Endothelial cell (in vitro differentiated cells): ENCODE results near the gene NOTCH3. TPM values are rescaled to one million over a fixed set of nuclear protein-coding genes. Genes with fewer than 3 reads are reported as not detected.
A peak's percentile ranks its signal among the peaks of the same experiment; 100 is the strongest.

Experiments used
- DNase-seq: peaks from one replicate; pipeline ENCODE4 v3.0.0; 2021; ENCODE audit warnings: low spot score
- H3K27ac Mint-ChIP-seq: one replicate; pipeline ENCODE4 v1.8.0; 2021; ENCODE audit warnings: mixed read lengths, inconsistent platforms; ENCODE audit not compliant: unreplicated experiment
- H3K27me3 Mint-ChIP-seq: one replicate; pipeline ENCODE4 v1.8.0; 2021; ENCODE audit warnings: mild to moderate bottlenecking, moderate library complexity, mixed read lengths, inconsistent platforms; ENCODE audit not compliant: unreplicated experiment
- H3K36me3 Mint-ChIP-seq: one replicate; pipeline ENCODE4 v1.8.0; 2021; ENCODE audit warnings: mild to moderate bottlenecking, low read depth, mixed read lengths, inconsistent platforms; ENCODE audit not compliant: unreplicated experiment
- H3K4me1 Mint-ChIP-seq: one replicate; pipeline ENCODE4 v1.8.0; 2021; ENCODE audit warnings: mild to moderate bottlenecking, mixed read lengths, inconsistent platforms; ENCODE audit not compliant: unreplicated experiment
- H3K4me3 Mint-ChIP-seq: one replicate; pipeline ENCODE4 v1.8.0; 2021; ENCODE audit warnings: mild to moderate bottlenecking, mixed read lengths, inconsistent platforms; ENCODE audit not compliant: unreplicated experiment
- H3K9me3 Mint-ChIP-seq: one replicate; pipeline ENCODE4 v1.8.0; 2021; ENCODE audit warnings: mixed read lengths, inconsistent platforms; ENCODE audit not compliant: unreplicated experiment
- total RNA-seq: library from RNA; stranded (reverse); fragmentation: NEBNext Ultra II Directional; extraction: Animal tissue kit (Norgen Biotek cat#: 25700); gene quantifications from one replicate; pipeline ENCODE4 v1.2.1, GENCODE V29; 2021; ENCODE audit not compliant: unreplicated experiment
- TF ChIP-seq, protein P1 (sequence below): fragments of 200-600 bp; sonication (generic); IDR thresholded peaks from one replicate; pipeline ENCODE4 v1.5.0; 2021; ENCODE audit warnings: antibody characterized with exemption; ENCODE audit not compliant: unreplicated experiment

NOTCH3 gene
- total RNA-seq, 1 donor from 2014 or later: 96.8 TPM

DNA sequence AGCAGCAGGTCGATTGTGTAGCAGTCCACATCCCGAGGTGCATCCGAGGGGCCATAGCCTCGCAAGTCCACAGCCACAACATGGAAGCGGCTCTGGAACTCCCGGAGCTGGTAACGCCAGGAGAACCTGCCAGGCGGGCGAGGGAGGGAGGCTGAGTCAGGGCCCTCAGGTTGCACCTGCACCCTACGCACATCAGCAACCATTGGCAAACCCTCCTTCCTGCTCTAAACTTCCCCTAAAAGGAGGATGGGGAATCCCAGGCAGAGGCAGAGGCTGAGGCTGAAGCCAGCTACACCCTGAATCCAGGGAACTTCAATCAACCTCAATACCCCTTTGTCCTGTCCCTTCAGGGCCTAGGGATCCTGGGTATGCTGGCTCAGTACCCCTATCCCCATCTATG is 30.5 kb upstream of the NOTCH3 start:
- DNase-seq: no peak
- no peaks in the 10 kb centered on the region for H3K9me3 Mint-ChIP-seq
- H3K27ac Mint-ChIP-seq: no peak overlapping the region
- TF ChIP-seq, protein P1, sequence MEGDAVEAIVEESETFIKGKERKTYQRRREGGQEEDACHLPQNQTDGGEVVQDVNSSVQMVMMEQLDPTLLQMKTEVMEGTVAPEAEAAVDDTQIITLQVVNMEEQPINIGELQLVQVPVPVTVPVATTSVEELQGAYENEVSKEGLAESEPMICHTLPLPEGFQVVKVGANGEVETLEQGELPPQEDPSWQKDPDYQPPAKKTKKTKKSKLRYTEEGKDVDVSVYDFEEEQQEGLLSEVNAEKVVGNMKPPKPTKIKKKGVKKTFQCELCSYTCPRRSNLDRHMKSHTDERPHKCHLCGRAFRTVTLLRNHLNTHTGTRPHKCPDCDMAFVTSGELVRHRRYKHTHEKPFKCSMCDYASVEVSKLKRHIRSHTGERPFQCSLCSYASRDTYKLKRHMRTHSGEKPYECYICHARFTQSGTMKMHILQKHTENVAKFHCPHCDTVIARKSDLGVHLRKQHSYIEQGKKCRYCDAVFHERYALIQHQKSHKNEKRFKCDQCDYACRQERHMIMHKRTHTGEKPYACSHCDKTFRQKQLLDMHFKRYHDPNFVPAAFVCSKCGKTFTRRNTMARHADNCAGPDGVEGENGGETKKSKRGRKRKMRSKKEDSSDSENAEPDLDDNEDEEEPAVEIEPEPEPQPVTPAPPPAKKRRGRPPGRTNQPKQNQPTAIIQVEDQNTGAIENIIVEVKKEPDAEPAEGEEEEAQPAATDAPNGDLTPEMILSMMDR: no peak
- H3K27me3 Mint-ChIP-seq: peaks cover 28% of the 10 kb centered on the region
- H3K4me1 Mint-ChIP-seq: peaks cover 3% of the 10 kb centered on the region
- H3K4me3 Mint-ChIP-seq: no peak overlapping the region
- peaks cover 12% of the 10 kb centered on the region for H3K36me3 Mint-ChIP-seq

- peaks cover 8% of the 10 kb centered on the region for H3K36me3 Mint-ChIP-seq
- peaks cover 12% of the 10 kb centered on the region for H3K4me1 Mint-ChIP-seq
- H3K27me3 Mint-ChIP-seq: peaks cover 26% of the 10 kb centered on the region
- TF ChIP-seq, protein P1: no peak
- no peak overlapping the region for H3K4me3 Mint-ChIP-seq
- H3K9me3 Mint-ChIP-seq: no peaks in the 10 kb centered on the region
- no peak for DNase-seq
- H3K27ac Mint-ChIP-seq: no peak overlapping the region
These were observed 26.5 kb upstream of the NOTCH3 start for GRCh38 chr19:15227261-15227660.

DNA sequence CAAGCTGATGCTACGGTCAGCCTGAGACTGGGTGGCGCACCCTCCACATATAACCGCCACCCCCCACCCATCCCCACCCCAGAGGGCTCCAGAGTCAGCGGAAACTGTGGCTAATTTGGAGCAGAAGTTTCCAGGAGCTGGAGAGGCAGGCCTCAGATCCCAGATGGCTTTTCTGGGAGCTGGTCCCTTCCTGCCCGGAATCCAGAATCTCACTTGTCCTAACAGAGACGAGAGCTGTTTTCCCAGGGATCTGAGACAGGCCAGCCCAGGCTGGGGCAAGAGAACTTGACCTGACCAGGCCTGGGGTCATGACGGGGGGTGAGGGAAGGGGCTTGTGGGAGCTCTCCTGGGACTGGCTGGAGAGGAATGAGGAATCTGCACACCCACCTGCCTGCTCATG is 25.0 kb upstream of the NOTCH3 start:
- no peak overlapping the region for H3K4me3 Mint-ChIP-seq

DNA sequence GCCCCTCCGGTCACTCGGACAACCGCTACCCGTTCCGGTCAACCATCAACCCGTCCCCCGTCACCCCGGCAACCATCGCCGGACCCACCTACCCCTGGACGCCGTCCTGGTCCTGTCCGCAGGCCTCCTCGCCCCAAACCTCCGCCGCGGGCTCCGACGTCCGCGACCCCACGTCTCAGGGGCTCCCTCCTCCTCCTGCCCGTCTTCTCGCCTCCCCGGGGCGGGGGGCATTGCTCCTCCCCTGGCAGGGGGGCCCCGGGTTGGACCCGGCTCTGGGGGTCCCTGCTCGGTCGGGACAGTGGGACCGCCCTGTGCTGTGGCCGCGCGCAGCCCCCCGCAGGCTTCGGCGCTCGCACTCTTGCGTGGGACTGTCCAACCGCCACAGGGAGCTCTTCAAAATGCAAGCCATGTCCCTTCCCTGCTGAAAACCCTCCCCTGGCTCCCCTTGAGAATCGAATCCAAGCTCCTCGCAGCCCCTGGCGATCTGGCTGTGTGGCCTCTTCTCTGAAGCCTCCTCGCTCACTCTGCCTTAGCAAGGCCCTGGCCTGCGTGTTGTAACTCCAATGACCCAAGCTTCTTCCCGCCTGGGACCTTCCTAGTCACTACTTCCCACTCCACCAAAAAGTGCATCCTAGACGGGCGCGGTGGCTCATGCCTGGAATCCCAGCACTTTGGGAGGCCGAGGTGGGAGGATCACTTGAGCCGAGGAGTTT is 23.0 kb upstream of the NOTCH3 start:
- H3K27me3 Mint-ChIP-seq: peaks cover 23% of the 10 kb centered on the region
- H3K4me3 Mint-ChIP-seq: peak overlapping the region; percentile 91
- peaks cover 8% of the 10 kb centered on the region for H3K36me3 Mint-ChIP-seq
- H3K27ac Mint-ChIP-seq: no peak overlapping the region
- H3K9me3 Mint-ChIP-seq: no peaks in the 10 kb centered on the region
- TF ChIP-seq, protein P1: no peak
- H3K4me1 Mint-ChIP-seq: peaks cover 12% of the 10 kb centered on the region
- DNase-seq: no peak

More for the DNA sequence above, 25.0 kb upstream of the NOTCH3 start:
- H3K9me3 Mint-ChIP-seq: no peaks in the 10 kb centered on the region
- H3K27me3 Mint-ChIP-seq: peaks cover 23% of the 10 kb centered on the region
- H3K36me3 Mint-ChIP-seq: peaks cover 8% of the 10 kb centered on the region
- DNase-seq: no peak
- H3K4me1 Mint-ChIP-seq: peaks cover 12% of the 10 kb centered on the region
- TF ChIP-seq, protein P1: no peak
- H3K27ac Mint-ChIP-seq: no peak overlapping the region
